ENCODE data around the gene SLC15A1.

SLC15A1 gene

GRCh38 chr13:98776644-98777043 is 24.2 kb upstream of the SLC15A1 start:
- no peaks in the 10 kb centered on the region for H3K27me3 ChIP-seq (ENCODE audit: low read length)
- H3K4me2 ChIP-seq (ENCODE audit: low read depth, low read length, poor library complexity, severe bottlenecking): no peak overlapping the region
- H3K9ac ChIP-seq (ENCODE audit: low read length): no peak overlapping the region
- H2AFZ ChIP-seq (ENCODE audit: low read depth, low read length, severe bottlenecking): no peak overlapping the region
- H3K4me3 ChIP-seq (ENCODE audit: insufficient read depth, low read length, poor library complexity, severe bottlenecking): no peak overlapping the region
- no peaks in the 10 kb centered on the region for H3K9me3 ChIP-seq (ENCODE audit: insufficient read depth, low read length)
- no peaks in the 10 kb centered on the region for H4K20me1 ChIP-seq (ENCODE audit: low read depth, low read length)
- no peak overlapping the region for H3K27ac ChIP-seq (ENCODE audit: low read depth, low read length)
- no peaks in the 10 kb centered on the region for H3K9me2 ChIP-seq (replicated peaks; ENCODE audit: insufficient read depth, low read length)
- H3F3A ChIP-seq (ENCODE audit: insufficient read depth): no peaks in the 10 kb centered on the region
- TF ChIP-seq, protein P1, sequence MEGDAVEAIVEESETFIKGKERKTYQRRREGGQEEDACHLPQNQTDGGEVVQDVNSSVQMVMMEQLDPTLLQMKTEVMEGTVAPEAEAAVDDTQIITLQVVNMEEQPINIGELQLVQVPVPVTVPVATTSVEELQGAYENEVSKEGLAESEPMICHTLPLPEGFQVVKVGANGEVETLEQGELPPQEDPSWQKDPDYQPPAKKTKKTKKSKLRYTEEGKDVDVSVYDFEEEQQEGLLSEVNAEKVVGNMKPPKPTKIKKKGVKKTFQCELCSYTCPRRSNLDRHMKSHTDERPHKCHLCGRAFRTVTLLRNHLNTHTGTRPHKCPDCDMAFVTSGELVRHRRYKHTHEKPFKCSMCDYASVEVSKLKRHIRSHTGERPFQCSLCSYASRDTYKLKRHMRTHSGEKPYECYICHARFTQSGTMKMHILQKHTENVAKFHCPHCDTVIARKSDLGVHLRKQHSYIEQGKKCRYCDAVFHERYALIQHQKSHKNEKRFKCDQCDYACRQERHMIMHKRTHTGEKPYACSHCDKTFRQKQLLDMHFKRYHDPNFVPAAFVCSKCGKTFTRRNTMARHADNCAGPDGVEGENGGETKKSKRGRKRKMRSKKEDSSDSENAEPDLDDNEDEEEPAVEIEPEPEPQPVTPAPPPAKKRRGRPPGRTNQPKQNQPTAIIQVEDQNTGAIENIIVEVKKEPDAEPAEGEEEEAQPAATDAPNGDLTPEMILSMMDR (IDR thresholded peaks at IDR 0.05; ENCODE audit: insufficient read depth, low read length, poor library complexity, severe bottlenecking): no peak
- no peak for TF ChIP-seq EZH2phosphoT487 (conservative IDR thresholded peaks at IDR 0.05; ENCODE audit: low read length)
- H3K79me2 ChIP-seq (ENCODE audit: insufficient read depth, low read length): no peaks in the 10 kb centered on the region
- no peaks in the 10 kb centered on the region for H3K36me3 ChIP-seq (ENCODE audit: low read length)

DNA sequence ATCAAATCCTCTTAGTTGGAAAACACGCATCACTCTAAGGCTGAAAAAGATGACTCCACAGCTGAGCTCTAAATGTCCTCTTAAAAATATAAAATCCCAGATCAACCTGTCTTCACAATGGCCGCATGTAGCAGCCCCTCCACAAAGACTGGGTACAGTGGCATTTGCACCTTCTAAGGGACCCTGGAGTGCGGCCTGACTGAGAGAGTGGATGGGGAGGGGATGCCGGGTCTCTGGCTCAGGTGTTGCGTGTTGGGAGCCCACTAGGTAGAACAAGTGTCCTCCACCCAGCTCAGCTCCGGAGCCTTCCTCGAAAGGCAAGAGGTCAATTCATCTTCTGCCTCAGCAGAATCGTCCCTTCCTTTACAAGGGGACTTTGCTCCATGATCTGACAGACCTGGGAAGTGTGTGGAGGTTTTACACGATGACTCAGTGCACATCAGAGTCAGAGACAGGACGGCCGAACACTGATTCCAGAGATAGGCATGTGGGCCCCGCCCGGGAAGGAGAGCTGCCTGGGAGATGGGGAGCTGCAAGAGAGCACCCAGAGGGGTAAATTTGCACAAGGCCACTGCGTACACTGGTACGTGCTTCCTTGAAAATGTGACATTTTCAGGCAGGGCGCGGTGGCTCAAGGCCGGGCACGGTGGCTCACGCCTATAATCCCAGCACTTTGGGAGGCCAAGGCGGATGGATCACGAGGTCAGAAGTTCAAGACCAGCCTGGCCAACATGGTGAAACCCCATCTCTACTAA is 23.5 kb upstream of the SLC15A1 start:
- Histone ChIP-seq H3K27ac (ENCODE audit: low read depth, low read length) (no peak overlapping the region), H3K9ac (ENCODE audit: low read length) (no peak overlapping the region), H3K36me3 (ENCODE audit: low read length) (no peaks in the 10 kb centered on the region), H3K4me2 (ENCODE audit: low read depth, low read length, poor library complexity, severe bottlenecking) (no peak overlapping the region), H3K4me3 (ENCODE audit: insufficient read depth, low read length, poor library complexity, severe bottlenecking) (no peak overlapping the region), H3F3A (ENCODE audit: insufficient read depth) (no peaks in the 10 kb centered on the region), H3K79me2 (ENCODE audit: insufficient read depth, low read length) (no peaks in the 10 kb centered on the region), H4K20me1 (ENCODE audit: low read depth, low read length) (no peaks in the 10 kb centered on the region), H3K9me3 (ENCODE audit: insufficient read depth, low read length) (no peaks in the 10 kb centered on the region), H3K27me3 (ENCODE audit: low read length) (no peaks in the 10 kb centered on the region), H3K9me2 (replicated peaks; ENCODE audit: insufficient read depth, low read length) (no peaks in the 10 kb centered on the region), H2AFZ (ENCODE audit: low read depth, low read length, severe bottlenecking) (no peak overlapping the region)
- TF ChIP-seq EZH2phosphoT487 (conservative IDR thresholded peaks at IDR 0.05; ENCODE audit: low read length): no peak
- TF ChIP-seq, protein P1 (IDR thresholded peaks at IDR 0.05; ENCODE audit: insufficient read depth, low read length, poor library complexity, severe bottlenecking): no peak

DNA sequence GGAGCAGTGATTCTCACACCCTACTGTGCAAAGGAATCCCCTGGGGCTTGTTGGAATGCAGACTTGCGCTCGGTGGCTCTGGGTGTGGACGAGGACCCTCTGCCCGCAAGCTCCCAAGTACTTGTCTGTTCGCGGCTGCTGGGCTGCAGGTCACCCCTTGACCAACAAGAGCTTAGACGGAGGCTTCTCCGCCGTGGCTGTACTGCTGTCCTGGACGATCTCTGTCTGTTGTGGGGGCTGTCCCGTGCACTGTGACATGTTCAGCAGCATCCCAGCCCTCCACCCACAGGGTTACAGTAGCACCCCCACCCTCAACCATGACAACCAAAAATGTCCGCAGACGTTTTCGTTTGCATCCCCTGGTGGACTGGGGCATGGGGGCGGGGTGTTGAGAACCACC is 22.9 kb upstream of the SLC15A1 start:
- no peaks in the 10 kb centered on the region for H3K27me3 ChIP-seq (ENCODE audit: low read length)
- no peaks in the 10 kb centered on the region for H3K36me3 ChIP-seq (ENCODE audit: low read length)
- no peak overlapping the region for H2AFZ ChIP-seq (ENCODE audit: low read depth, low read length, severe bottlenecking)

More for the DNA sequence above, 22.9 kb upstream of the SLC15A1 start:
- Histone ChIP-seq H3K9me2 (replicated peaks; ENCODE audit: insufficient read depth, low read length) (no peaks in the 10 kb centered on the region), H3K79me2 (ENCODE audit: insufficient read depth, low read length) (no peaks in the 10 kb centered on the region), H4K20me1 (ENCODE audit: low read depth, low read length) (no peaks in the 10 kb centered on the region), H3K4me3 (ENCODE audit: insufficient read depth, low read length, poor library complexity, severe bottlenecking) (no peak overlapping the region), H3K27ac (ENCODE audit: low read depth, low read length) (no peak overlapping the region), H3K4me2 (ENCODE audit: low read depth, low read length, poor library complexity, severe bottlenecking) (no peak overlapping the region), H3K9ac (ENCODE audit: low read length) (no peak overlapping the region), H3K9me3 (ENCODE audit: insufficient read depth, low read length) (no peaks in the 10 kb centered on the region), H3F3A (ENCODE audit: insufficient read depth) (no peaks in the 10 kb centered on the region)
- TF ChIP-seq, protein P1 (IDR thresholded peaks at IDR 0.05; ENCODE audit: insufficient read depth, low read length, poor library complexity, severe bottlenecking): no peak
- no peak for TF ChIP-seq EZH2phosphoT487 (conservative IDR thresholded peaks at IDR 0.05; ENCODE audit: low read length)
